ENCODE data around the gene IL1RAPL1.

The IL1RAPL1 gene

GRCh38 chrX:29627833-29628232 lies 1040.6 kb downstream of the IL1RAPL1 start:
- DNase-seq (ENCODE audit: low read depth in 4 of 4, low spot score in 1 of 4): no peak

- no peak for DNase-seq (ENCODE audit: low read depth in 4 of 4, low spot score in 1 of 4)
These were observed 1047.3 kb downstream of the IL1RAPL1 start for GRCh38 chrX:29634516-29634915.

DNA sequence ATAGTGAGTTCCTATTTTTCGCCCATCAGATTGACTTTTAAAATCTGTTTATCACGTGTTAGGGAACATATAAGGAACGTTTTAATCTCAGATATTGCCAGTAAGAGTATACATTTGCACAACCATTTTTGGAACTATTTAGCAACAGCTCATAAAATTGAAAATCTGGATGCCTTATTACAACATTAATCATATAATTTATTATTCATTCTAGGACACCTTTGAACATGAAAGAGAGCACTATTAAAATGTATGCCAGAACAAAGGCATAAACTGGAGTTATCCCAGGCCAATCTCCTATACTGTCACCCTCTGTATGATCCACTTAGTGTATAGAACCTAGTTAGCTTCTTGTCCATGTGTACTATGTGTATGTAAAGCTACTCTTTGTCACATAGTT lies 1049.1 kb downstream of the IL1RAPL1 start:
- DNase-seq (ENCODE audit: low read depth in 4 of 4, low spot score in 1 of 4): no peak

DNA sequence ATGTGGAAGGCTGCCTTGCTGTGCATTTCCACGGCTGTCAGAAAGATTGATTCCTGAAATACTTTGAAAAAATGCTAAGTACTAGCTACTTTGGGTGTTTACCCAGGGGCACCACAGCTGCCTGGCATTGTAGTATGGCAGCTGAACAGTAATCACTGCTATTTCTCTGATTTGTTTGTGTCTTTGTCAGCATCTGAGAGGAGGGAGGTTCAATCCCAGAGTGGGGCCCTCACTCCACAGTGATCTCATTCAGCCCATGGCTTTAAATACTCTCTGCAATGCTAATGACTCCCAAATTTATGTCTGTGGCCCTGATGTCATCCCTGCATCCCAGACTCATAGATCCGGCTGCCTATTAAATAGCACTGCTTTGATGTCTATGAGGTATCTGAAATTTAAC lies 1052.9 kb downstream of the IL1RAPL1 start:
- DNase-seq (ENCODE audit: low read depth in 4 of 4, low spot score in 1 of 4): no peak

- DNase-seq (ENCODE audit: low read depth in 4 of 4, low spot score in 1 of 4): no peak
These were observed 1054.2 kb downstream of the IL1RAPL1 start for GRCh38 chrX:29641461-29641860.

- DNase-seq (ENCODE audit: low read depth in 4 of 4, low spot score in 1 of 4): no peak
These were observed 1055.9 kb downstream of the IL1RAPL1 start for GRCh38 chrX:29643181-29643580.

- DNase-seq (ENCODE audit: low read depth in 4 of 4, low spot score in 1 of 4): no peak
These were observed 1060.9 kb downstream of the IL1RAPL1 start for GRCh38 chrX:29648161-29648560.

DNA sequence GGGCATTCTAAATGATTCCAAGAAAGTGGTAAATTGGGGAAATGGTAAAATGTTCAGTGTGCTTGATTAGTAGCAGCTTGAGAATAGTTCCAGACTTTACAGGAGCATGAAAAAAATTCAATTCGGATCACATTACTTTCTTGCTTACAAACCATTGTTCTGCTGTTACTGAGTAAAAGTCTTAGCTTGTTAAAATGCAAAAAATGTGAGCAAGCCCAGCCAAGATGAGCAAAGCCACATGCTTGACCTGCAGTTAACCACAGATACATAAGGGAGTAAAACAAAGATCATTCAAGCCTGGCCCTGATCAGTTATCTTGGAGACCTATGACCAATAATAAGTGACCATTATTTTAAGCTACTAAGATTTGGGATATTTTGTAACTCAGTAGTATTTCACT lies 1065.2 kb downstream of the IL1RAPL1 start:
- no peak for DNase-seq (ENCODE audit: low read depth in 4 of 4, low spot score in 1 of 4)

GRCh38 chrX:29653721-29654120 lies 1066.5 kb downstream of the IL1RAPL1 start:
- no peak for DNase-seq (ENCODE audit: low read depth in 4 of 4, low spot score in 1 of 4)

DNA sequence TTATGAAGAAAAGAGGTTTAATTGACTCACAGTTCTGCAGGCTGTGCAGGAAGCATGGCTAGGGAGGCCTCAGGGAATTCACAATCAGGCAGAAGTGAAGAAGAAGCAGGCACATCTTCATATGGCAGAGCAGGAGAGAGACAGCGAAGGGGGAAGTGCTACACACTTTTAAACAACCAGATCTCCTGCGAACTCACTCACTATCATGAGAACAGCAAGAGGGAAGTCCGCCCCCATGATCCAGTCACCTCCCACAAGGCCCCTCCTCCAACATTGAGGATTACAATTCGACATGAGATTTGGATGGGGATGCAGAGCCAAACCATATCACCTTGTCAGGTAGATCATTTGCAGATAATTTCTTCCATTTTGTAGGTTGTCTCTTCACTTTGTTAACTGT lies 1072.7 kb downstream of the IL1RAPL1 start:
- no peak for DNase-seq (ENCODE audit: low read depth in 4 of 4, low spot score in 1 of 4)

DNA sequence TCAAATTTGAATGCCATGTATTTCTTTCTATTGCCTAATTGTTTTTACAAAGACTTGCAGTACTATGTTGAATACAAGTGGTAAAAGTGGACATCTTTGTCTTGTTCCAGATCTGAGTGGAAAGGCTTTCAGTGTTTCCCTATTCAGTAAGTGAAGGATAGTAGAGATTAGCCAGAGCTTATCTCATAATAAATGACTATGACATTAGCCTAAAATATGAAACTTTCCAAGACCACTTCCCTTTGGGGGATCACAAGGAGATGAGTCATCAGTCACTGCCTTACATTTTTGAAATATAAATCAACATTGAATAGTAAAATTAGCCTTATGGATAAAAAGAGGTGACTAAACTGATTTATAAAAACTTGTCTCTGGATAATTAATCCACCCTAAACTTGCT lies 1074.0 kb downstream of the IL1RAPL1 start:
- DNase-seq (ENCODE audit: low read depth in 4 of 4, low spot score in 1 of 4): no peak

GRCh38 chrX:29662101-29662500 lies 1074.9 kb downstream of the IL1RAPL1 start:
- no peak for DNase-seq (ENCODE audit: low read depth in 4 of 4, low spot score in 1 of 4)

DNA sequence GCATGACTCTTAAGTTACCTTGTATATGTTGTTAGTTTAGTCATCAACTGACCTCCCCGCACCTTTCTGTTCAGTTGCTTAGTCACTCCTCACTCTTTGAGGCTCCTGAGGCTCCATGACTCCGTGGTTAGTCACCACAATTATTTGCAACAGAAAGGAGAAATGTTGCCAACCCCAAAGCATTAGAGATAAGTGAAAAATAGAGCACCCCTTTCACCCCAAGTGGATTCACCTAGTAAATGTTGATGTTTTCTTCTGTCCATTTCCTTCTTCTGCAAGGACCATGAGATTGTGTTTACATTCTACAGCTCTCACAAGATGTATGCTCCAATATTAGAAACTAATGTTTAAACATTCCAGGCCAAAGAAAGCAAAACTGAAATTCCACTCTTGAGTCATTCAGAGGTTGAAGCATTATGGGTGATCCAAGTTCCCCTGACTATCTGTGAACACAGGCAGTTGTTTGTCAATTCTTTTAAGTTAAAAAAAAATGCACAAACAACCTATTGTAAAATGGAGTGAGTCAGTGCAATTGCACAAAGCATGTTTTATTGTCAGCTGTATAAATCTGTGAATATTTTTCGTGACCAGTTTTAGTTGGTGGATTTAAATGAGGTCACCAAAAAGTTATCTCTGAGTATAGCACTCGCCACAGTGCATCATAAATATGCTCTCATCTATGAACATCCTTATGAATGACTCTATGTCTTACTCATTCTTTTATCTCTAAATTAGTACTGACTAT lies 1075.7 kb downstream of the IL1RAPL1 start:
- no peak for DNase-seq (ENCODE audit: low read depth in 4 of 4, low spot score in 1 of 4)

DNA sequence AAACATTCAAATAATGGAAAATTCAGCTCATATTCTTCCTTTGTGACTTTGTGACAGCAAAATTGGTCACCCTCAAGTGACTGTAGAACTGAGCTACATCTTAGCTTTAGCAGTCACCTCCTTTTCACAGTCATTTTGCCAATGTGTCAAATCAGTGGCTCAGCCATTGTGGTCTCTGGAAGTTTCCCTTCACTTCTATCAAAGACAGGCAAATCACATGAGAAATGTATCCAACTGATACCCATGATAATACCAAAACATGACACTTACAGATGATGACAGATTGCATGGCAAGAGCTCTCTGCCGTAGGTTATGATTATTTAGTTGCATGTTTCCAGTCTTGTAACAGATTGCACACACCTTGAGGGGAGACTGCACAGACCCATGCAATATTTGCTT lies 1078.3 kb downstream of the IL1RAPL1 start:
- DNase-seq (ENCODE audit: low read depth in 4 of 4, low spot score in 1 of 4): no peak

GRCh38 chrX:29666366-29666765 lies 1079.1 kb downstream of the IL1RAPL1 start:
- DNase-seq (ENCODE audit: low read depth in 4 of 4, low spot score in 1 of 4): no peak

GRCh38 chrX:29671421-29671820 lies 1084.2 kb downstream of the IL1RAPL1 start:
- no peak for DNase-seq (ENCODE audit: low read depth in 4 of 4, low spot score in 1 of 4)

DNA sequence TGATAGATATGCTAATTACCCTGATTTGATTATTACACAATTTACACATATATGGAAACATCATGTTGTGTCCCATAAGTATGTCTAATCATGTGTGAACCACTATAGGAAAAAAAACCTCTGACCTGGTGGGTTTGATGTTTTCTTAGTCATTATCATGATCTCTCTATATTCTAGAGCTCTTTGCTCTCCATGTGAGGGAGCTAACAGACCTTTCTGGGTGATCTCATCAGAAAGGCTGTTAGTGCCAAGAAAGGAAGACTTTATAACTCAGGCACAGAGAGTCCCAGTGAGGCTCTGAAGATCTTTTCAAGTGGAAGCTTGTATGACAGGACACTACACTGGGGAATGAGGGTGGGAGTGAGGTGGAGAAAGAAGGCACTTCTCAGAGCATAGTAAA lies 1100.4 kb downstream of the IL1RAPL1 start:
- DNase-seq (ENCODE audit: low read depth in 4 of 4, low spot score in 1 of 4): no peak

DNA sequence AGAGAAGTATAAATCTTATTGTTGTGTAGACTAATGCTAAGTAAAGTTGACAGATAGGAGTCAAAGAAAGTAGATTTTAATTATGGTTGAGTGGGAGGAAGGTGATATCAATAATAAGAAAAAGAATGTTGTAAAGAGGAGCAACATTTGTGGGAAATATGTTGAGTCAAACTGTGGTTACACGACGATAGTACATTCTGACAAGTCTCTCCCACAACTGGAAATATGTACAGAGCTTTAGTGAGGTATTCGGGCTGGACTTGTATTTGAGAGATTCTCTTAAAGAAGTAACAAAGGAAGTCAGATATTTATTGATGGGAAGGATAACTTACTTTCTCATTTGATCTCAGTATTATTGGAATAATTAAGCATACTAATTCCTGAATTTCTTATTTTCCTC lies 1102.8 kb downstream of the IL1RAPL1 start:
- DNase-seq (ENCODE audit: low read depth in 4 of 4, low spot score in 1 of 4): no peak

DNA sequence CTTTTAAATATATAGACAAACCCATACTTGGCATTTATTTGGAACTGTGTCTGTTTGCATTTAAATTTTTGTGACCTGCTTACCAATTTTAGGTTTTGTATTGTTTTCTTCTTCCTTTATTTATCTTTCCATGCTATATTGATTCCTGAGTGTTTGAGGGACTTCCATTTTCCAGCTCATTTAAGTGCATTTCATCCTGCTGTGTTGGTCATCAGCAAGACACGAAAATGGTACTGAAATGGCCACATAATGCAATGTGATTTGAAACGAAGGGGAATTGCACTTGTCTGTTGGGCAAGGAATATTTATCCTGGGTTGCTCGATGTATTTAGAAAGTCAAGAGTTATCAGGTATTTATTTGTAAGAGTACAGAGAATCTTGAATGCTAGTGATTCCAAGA lies 1103.8 kb downstream of the IL1RAPL1 start:
- DNase-seq (ENCODE audit: low read depth in 4 of 4, low spot score in 1 of 4): no peak

DNA sequence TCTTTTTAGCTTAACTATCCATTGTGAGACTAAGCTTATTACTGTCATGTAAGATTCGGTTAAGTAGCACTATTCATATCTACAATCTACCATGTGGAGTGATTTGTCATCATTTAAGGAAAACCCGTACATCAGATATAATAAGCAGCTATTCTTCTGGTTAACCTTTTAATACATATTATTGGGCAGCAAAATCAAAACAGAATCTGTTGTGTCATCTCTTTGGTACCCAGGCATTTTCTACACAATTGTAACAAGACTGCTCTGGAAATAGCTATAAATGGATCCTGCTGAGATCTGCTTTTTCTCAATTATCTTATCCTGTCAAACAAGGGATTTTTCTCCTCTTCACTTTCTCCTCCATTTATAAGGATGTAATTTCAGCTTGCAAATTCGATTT lies 1106.7 kb downstream of the IL1RAPL1 start:
- no peak for DNase-seq (ENCODE audit: low read depth in 4 of 4, low spot score in 1 of 4)

GRCh38 chrX:29699239-29699638 lies 1112.0 kb downstream of the IL1RAPL1 start:
- no peak for DNase-seq (ENCODE audit: low read depth in 4 of 4, low spot score in 1 of 4)

DNA sequence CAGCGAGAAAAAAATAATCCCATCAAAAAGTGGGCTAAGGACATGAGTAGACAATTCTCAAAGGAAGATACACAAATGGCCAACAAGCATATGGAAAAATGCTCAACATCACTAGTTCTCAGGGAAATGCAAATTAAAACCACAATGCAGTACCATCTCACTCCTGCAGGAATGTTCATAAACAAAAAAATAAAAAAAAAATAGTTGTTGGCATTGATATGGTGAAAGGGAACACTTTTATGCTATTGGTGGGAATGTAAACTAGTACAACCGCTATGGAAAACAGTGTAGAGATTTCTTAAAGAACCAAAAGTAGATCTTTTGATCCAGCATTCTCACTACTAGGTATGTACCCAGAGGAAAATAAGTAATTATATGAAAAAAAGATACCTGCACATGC lies 1119.8 kb downstream of the IL1RAPL1 start:
- no peak for DNase-seq (ENCODE audit: low read depth in 4 of 4, low spot score in 1 of 4)

- no peak for DNase-seq (ENCODE audit: low read depth in 4 of 4, low spot score in 1 of 4)
These were observed 1133.9 kb downstream of the IL1RAPL1 start for GRCh38 chrX:29721152-29721551.
